Right renal cortex interstitium (tissue), 3 donors: ENCODE measurements around the gene PRRT1B. TPM values are rescaled to one million over a fixed set of nuclear protein-coding genes. Genes with fewer than 3 reads are reported as not detected.

Experiments used
- DNase-seq, 3 donors: peaks; one replicate each; pipeline ENCODE4 v3.0.0-alpha.2; 2013; ENCODE audit warnings: low read depth in 3 of 3, low spot score in 2 of 3
- polyA plus RNA-seq, 3 donors: library from polyadenylated mRNA; unstranded; fragments of 120-200 nt; gene quantifications; one replicate each; pipeline ENCODE4 v1.2.1, GENCODE V29; 2013; ENCODE audit not compliant: insufficient read length in 3 of 3

PRRT1B gene
- polyA plus RNA-seq, 3 donors = 0.25 to 1.0 (median 0.72) TPM

GRCh38 chr9:131577005-131578000 is 32.0 kb downstream of the PRRT1B start:
- no peak for DNase-seq

- no peak for DNase-seq
These were observed 32.7 kb downstream of the PRRT1B start for GRCh38 chr9:131578021-131578420.

GRCh38 chr9:131578731-131579504 is 33.6 kb downstream of the PRRT1B start:
- no peak for DNase-seq

- DNase-seq = no peak
These were observed 34.5 kb downstream of the PRRT1B start for GRCh38 chr9:131579789-131580211.

GRCh38 chr9:131580358-131580757 is 35.0 kb downstream of the PRRT1B start:
- DNase-seq = no peak

GRCh38 chr9:131582056-131582455 is 36.7 kb downstream of the PRRT1B start:
- no peak for DNase-seq

GRCh38 chr9:131582466-131583336 is 37.4 kb downstream of the PRRT1B start:
- no peak for DNase-seq

GRCh38 chr9:131583337-131583645 is 38.0 kb downstream of the PRRT1B start:
- no peak for DNase-seq

- no peak for DNase-seq
These were observed 38.7 kb downstream of the PRRT1B start for GRCh38 chr9:131583836-131584555.

- no peak for DNase-seq
These were observed 39.5 kb downstream of the PRRT1B start for GRCh38 chr9:131584858-131585257.

- DNase-seq = no peak
These were observed 40.1 kb downstream of the PRRT1B start for GRCh38 chr9:131585375-131585774.

- DNase-seq = no peak
These were observed 42.0 kb downstream of the PRRT1B start for GRCh38 chr9:131587331-131587730.

GRCh38 chr9:131587906-131588305 is 42.6 kb downstream of the PRRT1B start:
- no peak for DNase-seq

GRCh38 chr9:131588396-131588795 is 43.1 kb downstream of the PRRT1B start:
- DNase-seq = no peak

GRCh38 chr9:131589124-131589711 is 43.9 kb downstream of the PRRT1B start:
- DNase-seq = no peak

GRCh38 chr9:131589993-131590392 is 44.7 kb downstream of the PRRT1B start:
- DNase-seq = no peak

GRCh38 chr9:131590449-131590848 is 45.1 kb downstream of the PRRT1B start:
- no peak for DNase-seq

GRCh38 chr9:131590907-131591844 is 45.9 kb downstream of the PRRT1B start:
- no peak for DNase-seq

GRCh38 chr9:131591845-131592208 is 46.5 kb downstream of the PRRT1B start:
- DNase-seq = no peak
